GM21360 (cell line): Measurements from ENCODE around the gene USP7.
A peak's percentile ranks its signal among the peaks of the same experiment; 100 is the strongest.

Source experiments
- ATAC-seq: cut with Tn5 transposase; IDR thresholded peaks from one replicate; pipeline ENCODE4 v1.9.1; 2021; ENCODE audit warnings: mild to moderate bottlenecking, moderate library complexity; ENCODE audit not compliant: unreplicated experiment

Gene USP7

DNA sequence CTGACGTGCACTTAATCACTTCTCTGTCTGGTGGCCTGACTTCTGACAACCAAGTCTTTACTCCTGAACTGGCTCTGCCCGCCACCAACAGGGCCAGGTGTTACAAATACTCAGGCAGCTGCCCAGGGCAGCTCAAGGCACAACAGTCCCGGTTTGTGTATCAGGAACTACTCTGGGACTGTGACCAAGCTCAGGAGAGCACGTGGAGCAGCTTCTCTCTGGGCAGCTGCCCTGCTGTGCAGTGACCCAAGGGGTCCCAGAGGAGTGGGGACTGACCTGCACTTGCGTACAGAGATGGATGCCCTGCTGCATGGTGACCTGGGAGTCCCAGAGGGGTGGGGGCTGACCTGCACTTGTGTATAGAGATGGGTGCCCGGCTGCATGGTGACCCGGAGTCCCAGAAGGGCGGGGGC lies 59.7 kb downstream of the USP7 start:
- no peak for ATAC-seq

DNA sequence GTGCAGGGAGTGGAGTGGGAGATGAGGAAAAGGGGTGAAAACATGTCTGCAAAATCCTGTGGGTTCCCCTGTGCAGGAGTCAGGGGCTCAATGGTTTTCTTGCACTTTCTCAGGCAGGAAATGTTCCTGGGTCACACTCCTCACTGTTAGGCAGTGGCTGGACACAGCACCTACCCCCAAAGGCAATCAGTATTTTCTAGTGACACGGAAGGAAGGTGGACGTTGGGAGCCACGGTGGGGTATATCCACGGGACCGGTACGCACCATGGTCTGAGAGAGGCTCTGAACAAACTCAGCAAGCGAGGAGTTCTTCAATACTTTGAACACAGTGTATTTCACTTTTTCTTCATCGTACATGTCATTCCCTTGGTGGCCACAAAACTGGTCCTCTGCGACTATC lies 60.7 kb downstream of the USP7 start:
- ATAC-seq, result no peak

GRCh38 chr16:8901320-8901861 lies 62.3 kb downstream of the USP7 start:
- ATAC-seq, result no peak

GRCh38 chr16:8900343-8900742 lies 63.4 kb downstream of the USP7 start:
- ATAC-seq, result no peak

- ATAC-seq, result no peak
Observed at GRCh38 chr16:8899709-8900317, 63.9 kb downstream of the USP7 start.

DNA sequence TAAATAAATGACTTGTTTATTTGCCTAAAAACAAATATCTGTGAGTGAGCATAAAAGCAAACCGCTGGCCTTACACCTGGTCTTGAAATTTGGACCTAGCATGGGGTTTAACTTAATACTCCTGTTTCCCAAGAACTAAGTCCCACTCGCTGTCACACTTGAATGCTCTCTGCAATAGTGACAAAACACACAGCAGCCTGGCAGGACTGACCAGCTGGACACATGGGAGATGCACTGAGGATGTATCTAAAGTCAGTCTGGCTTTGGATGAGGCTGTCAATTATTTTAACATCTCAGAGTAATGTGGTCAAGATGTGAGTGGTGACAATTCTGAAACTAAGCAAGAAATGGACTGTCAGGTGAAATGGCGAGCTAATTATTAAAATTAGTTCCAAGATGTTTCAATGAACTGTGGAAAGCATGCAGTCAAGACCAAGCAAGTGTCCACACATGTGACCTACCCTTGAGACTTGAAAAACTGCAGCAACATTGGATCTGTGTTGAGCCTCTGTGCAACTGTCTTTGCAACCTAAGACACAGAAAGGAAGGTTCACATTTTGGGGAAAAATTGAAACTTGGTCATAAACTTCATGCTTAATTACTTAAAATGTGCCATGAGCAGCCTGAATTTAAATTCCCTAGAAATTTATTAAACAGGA lies 64.9 kb downstream of the USP7 start:
- no peak for ATAC-seq

DNA sequence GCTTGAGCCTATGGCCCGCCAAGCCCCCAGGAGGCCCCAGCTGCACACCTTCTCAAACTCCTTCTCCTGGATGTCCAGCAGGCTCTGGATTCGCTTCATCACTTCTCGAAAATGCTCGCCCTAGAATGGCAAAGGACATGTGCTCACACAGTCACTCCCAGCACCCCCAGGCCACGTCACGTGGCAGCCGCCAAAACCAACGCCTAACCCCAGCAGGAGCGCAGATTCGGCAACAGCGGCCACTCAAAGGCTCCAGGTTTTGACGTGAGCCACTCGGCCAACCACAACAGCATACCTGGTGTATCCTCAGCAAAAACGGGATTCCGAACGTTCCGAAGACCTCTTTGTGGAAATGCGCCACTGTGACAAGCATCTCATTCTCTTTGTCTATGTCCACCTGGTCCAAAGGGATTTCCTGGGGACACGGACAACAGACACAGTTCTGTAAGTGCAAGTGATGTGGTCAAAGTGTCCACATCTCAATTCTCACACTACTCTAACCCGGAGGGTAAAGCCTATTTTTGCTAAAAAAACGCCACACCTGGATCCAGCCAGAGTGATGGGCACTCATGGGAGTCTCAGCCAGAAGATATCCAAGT lies 68.9 kb downstream of the USP7 start:
- no peak for ATAC-seq

DNA sequence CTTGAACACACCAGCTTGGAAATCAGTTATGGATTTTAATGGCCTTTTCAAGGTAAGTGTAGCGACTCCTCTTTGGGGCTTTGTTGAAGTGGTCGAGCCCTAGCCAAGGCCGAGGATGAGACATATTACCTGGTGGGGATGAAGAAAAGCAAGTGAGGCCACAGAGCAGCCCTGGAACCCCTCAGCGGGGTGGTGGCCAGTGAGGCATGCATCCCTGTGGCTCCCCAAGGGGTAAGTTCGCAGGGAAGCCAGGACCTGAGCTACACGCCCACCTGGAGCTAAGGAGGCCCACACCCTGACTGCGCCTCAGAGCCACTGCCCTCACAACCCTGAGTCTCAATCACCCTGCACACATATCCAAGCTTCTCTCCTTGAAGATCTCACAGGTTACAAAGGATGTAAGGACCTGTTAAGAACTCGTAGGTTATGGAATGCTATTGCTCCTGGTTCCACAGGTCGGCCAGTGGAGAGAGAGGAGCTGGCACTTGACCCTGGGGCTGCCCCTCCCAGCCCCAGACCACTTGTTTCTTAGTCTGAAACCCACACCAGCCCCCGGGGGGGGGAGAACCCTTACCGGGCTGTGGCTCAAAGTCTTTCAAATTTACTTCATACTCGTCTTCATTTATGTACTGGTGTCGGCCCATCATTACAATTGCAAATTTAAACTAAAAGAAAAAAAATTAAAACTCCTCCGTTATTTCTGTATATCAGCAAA lies 69.6 kb downstream of the USP7 start:
- ATAC-seq, result no peak

DNA sequence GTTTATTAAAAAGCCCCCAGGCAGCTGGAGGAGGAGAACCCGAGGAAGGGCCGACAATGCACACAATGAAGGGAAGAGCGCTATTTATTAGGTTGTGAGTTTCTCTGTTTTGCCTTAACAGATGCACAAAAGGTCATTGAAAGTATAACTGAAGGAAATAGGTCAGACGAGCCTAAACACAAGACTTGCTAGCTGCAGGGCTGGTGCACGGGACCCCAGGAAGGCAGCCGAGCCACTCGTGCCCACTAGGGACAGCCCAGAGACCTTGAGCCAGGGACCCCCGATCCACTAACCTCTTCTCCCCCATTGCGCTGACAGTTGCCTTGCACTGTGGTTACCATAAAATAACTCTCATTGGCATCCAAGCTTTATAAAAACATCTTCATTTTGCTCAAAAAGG lies 70.3 kb downstream of the USP7 start:
- ATAC-seq, result no peak

GRCh38 chr16:8892101-8892575 lies 71.6 kb downstream of the USP7 start:
- ATAC-seq, result peak; percentile 28

DNA sequence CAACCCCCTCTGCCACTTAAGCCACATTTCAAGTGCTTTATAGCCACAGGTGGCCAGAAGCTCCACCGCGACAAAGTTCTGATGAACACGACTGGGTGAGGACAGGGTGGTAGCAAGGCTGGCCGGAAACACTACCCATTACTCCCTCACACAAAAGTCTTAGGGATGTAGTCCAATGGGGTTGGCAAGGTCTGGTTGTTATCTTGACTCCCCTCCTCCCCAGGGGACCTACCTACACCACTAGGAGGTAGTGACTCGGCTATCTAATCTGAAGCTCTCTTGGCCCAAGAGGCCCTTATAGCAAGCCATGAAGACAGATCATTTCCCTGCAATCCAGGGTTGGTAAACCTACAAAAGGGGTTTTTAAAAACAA lies 73.2 kb downstream of the USP7 start:
- no peak for ATAC-seq

GRCh38 chr16:8889893-8890548 lies 73.7 kb downstream of the USP7 start:
- no peak for ATAC-seq

- ATAC-seq, result no peak
Observed at GRCh38 chr16:8888951-8889892, 74.5 kb downstream of the USP7 start.

DNA sequence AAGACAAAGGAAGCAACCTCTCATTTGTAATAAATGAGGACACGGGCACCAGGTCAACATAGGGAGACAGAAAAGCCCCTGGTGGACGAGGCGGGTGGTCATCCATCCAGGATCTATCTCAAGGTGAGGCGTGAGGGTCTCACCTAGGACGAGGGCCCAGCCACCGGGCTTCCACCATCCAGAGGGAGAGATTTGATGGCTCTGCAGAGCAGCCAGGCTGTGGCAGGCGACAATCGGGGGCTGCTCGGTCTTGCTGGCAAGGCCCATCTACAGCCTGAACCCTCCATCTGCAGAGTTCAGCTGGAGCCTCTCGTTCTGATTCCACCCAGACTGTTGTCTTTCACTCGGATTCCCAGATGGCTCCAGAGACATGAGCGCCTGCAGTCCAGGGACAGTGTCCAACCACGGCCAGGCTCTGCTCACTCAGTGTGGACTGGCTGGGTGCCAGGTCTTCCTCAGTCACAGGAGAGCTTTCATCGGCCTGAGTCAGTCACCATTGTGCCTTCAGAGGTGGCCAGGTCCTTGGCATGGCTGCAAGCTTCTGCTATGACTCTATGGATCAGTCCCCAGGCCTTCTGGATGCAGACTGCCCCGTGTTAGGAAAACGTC lies 75.7 kb downstream of the USP7 start:
- ATAC-seq, result no peak

DNA sequence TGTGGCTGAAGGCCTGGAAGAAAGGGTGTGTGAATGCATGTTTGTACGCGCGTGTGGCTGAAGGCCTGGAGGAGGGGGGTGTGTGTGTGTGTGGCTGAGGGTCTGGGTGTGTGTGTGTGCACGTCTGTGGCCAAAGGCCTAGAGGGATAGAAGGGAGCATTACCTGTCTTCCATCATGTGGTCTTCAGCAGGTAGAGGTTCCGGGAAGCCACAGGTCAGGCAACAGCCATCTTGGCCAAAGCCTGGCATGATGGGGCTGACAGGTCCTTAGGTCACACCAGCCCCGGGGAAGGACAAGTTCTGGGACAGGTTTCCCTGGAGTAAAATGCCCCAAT lies 76.3 kb downstream of the USP7 start:
- ATAC-seq, result no peak

GRCh38 chr16:8886593-8887430 lies 76.9 kb downstream of the USP7 start:
- ATAC-seq, result no peak

DNA sequence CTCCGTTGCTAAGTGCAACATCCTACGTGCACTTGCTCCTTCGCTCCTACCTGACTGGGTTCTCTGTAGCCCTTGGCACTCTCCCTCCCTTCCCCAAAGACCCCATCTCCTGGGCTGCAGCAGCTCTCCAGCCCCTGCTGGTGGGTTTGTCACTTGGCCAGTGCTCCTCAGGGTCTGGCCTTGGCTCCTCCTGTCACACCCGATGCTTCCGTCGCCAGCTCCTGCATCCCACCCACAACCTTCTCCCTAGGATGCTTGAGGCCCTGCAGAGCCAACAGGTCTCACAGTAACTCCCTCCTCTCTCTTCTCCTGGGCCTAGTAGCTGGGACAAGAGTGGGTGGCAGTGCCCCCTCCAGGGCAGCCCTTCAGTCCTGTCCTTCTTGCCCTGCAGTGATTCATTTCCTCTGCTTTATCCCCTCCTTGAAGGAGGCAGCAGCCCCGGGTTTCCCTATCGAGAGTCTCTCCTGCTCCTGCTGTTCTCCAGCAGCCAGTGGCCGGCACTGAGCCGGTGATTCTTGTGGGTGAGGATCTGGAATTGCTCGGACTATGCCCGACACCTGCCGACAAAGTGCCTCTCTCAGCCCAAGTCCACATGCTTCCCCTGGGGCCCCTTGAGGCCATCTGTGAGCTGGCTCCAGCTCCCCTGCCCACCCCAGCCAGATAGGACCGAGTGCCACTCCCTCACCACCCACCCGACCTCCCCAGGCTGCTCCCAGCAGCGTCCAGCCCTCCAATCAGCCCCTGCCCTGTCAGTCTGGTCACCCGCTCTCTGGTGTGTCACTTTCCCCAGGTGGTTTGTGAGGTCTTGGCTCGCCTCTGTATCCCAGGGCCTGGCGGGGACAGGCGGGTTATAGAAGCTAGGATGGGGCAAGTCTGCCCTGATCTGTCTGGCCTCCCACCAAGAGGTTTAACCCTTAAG lies 77.8 kb downstream of the USP7 start:
- ATAC-seq, result no peak
